GM19397 (cell line): ENCODE data around the gene GPR135.
"Not testable (repeated sequence)": the region's sequence is repeated elsewhere in the genome, so short reads cannot be mapped to it uniquely, and the experiment has no call there.

Experiments used
- ATAC-seq: cut with Tn5 transposase; IDR thresholded peaks from one replicate; pipeline ENCODE4 v1.9.1; 2021; ENCODE audit warnings: mild to moderate bottlenecking, moderate library complexity; ENCODE audit not compliant: unreplicated experiment

Gene GPR135

DNA sequence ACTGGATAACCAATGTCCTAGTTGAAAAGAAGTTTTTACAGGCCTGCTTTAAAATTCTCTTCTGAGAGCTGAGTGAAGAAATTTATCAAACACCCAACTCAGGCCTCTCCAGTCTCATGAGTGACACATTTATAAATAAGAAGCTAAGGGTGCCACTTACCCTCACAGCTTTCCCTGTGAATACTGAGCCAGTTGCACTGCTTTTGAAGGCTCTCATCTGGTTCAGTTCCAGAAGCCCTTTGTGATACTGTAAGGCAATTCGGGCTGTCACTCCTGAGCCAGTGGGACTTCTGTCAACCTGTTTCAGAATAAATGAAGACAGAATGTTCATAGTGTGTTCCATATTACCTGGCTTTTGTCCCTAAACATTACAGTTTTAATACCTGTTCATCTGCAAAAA lies 10.5 kb upstream of the GPR135 start:
- no peak for ATAC-seq

DNA sequence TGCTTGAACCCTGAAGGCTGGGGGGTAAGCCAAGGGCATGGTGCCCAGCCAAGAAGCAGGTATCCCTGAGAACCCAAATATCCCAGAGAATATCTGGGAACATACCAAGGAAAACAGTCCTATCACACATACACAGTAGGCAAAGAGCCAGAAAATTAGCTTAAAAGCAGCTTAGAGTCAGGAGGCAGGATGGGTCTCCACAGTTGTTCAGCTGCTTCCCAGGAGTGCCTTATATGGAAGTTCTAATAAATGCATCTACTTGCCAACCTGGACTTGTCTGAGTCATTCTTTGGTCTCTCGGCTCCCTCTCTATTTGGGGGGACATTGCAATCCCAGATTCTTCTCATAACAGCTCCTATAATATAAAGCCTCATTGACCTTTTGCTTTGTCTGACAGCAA lies 9.0 kb upstream of the GPR135 start:
- ATAC-seq: no peak

DNA sequence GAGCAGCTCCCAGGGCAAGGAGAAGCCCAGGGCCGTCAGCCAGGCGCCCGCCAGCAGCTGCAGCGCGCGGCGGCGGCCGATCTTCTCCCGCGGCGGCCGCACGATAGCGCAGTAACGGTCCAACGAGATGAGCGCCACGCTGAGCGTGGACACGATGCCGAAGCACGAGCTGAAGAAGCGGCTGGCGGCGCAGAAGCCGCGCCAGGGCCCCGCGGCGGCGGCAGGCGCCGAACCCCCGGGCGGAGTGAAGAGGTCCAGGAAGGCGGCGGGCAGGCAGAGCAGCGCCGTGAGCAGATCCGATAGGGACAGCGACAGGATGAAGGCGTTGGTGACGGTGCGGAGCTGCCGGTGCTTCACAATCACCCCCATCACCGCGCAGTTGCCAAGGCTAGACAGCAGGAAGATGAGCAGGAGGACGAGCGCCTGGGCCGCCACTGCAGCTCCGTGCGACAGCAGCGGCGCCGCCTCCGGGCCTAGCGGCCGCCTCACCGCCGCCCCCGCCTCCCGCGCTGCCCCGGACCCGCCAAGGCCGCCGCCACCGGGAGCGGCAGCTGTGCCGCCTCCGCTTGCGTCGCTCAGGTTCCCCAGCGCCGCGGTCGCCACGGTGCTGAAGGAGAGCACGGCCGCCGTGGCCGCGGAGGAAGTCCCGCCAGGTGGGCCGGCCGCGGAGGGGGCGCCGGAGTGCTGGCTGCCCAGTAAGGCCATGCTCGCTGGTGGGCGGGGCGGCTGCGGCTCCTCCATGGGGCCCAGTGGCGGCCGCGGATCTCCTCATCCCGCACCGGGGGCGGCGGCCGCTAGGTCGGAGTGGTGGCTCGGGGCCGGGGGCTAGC lies 479 bp downstream of the GPR135 start:
- ATAC-seq: peak; percentile 60

DNA sequence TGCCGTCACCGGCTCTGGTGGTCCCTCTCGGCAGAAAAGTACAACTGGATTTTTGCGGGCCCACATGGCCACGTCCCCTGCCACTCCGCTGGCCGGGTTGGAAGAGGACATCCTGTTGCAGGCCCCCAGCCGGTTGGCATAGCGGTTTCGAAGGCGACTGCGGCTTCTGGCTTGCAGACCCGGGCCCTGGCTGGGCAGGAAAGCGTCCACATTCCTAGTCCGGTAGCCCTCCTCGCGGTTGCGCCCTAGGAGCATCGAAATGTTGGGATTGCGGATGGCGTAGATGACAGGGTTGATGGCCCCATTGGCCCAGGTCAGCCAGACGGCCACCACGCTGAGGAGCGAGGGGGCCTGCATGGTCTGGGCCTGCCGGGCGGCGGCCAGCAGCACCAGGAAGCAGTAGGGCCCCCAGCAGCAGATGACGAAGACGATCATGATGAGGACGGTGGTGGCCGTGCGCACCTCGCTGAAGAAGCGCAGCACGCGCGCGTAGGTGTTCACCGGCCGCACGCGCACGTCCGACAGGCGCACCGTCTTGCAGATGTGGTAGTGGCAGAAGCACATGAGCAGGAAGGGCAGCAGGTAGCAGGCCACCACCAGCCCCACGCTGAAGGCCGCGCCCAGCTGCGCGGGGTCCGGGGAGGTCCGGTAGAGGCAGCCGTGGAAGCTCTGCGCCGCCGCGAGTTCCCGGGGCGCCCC lies 1.2 kb downstream of the GPR135 start:
- ATAC-seq: peak; percentile 34

DNA sequence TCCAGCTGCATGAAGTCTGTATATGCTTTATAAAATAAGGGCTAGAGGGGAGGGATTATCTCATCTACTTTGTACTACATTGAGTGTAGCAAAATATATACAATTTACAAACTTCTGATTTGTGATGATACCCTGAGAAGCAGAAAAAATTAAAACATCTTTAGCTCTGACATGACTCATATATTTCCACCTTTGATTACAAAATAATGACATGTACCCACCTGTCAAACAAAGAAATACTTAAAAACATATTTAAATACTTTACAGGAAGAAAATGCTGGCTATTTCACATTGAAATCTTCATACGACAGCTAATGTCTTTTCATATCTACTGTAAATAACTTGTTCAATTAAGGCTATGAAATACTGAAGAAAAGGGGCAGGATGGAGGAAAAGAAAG lies 3.3 kb downstream of the GPR135 start:
- ATAC-seq: no peak

DNA sequence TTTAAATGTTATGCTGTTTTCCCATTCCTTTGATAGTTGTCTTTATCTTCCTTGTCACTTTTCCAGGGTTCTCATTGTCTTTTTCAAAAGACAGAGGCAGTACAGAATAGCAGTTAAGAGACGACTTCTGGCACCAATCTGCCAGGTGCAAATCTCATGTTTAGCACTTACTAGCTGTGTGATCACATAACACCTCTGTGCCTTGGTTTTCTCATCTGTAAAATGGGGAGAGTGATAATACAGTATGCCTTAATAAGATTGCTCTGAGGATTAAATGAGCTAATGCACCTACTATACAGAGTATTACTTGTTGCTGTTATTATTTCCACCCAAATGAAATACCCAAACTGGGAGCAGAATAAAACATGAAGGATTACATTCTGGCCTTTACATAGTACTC lies 4.8 kb downstream of the GPR135 start:
- ATAC-seq: no peak

DNA sequence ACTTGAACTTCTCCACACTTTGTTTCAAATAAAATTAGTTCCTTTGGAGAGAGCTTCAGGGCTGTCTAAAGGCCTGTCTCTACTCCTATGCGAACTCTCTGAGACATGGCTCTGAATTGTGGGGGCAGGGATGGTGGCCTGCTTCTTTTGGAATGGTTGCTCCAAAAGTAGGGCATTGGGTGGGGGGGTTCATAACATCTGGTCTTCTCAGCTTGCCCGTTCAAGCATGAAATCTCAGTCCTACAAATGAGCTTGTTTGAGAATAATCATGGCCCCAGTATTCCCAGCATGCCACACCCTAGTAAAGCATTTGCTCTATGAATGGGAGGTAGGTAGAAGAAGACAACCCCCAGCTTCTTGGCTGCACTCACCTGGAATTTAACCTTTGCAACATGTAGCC lies 6.7 kb downstream of the GPR135 start:
- ATAC-seq: no peak

DNA sequence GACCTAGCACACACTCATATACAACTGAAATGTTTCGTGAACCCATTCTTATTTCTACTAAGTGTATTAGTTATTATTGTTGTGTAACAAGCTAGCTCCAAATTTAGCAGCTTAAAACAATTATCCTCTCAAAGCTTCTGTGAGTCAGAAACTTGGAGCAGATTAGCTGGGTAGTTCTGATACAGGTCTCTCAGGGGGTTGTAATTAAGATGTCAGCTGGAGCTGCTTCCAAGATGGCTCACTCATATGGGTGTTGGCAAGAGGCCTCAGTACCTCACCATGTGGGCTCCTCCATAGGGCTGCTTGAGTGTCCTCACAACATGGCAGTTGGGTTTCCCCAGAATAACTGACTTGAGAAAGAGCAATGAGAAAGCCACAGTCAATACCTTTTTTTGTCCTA lies 9.8 kb downstream of the GPR135 start:
- no peak for ATAC-seq

DNA sequence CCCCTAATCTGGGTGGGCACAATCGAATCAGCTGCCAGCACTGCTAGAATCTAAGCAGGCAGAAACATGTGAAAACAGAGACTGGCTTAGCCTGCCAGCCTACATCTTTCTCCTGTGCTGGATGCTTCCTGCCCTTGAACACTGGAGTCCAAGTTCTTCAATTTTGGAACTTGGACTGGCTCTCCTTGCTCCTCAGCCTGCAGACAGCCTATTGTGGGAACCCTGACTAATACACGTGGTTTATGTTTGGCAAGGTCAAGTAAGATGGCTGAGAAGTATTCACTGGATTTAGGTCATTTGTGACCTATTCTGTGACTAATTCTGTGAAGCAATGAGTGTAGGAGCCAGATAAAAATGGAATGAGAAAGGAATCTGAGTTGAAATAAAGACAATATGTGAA lies 11.0 kb downstream of the GPR135 start:
- no peak for ATAC-seq

DNA sequence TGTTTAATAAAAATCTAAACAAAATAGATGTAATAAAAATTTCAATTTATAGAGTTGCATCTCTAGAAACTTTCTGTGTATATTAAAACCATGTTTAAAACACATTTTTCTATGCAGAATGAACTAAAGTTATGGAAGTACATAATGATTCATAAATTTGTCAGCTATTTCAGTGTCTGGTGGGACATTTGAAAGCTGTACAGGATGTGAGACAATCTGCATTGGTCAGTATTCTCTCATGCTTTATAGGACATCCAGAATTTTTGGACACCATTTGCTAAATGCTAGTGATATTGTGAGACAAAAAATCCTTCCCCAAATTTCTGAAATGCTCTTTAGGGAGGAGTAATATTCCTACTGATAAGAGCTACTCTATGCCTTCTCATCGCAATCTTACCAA lies 13.3 kb downstream of the GPR135 start:
- ATAC-seq: no peak

DNA sequence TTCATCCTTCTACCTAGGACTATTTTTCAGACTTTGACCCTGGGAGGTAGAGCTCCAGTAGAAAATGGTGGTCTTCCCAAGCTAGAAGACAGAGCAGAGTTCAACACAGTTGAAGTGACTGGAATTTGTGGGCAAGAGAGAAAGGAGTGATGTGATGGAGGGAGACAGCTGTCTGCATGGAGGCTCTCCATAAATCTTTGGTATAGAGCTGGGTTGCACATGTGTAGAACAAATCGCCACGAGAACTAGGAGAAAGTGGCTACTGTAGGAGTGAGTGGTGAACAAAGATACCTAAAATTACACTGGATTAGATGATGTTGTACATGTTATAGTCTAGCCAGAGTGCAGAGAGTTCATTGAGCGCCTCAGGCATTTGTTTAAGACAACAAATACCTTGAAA lies 14.5 kb downstream of the GPR135 start:
- ATAC-seq: no peak

DNA sequence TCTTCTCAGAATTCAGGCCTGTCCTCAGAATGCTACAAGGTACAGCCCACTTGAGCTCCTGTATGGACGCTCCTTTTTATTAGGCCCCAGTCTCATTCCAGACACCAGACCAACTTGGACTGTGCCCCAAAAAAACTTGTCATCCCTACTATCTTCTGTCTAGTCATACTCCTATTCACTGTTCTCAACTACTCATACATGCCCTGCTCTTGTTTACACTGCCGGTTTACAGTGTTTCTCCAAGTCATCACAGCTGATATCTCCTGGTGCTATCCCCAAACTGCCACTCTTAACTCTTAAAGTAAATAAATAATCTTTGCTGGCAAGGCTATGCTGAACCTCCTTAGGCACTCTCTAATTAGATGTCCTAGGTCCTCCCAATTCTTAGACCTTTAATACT lies 16.5 kb downstream of the GPR135 start:
- not testable (repeated sequence) for ATAC-seq

DNA sequence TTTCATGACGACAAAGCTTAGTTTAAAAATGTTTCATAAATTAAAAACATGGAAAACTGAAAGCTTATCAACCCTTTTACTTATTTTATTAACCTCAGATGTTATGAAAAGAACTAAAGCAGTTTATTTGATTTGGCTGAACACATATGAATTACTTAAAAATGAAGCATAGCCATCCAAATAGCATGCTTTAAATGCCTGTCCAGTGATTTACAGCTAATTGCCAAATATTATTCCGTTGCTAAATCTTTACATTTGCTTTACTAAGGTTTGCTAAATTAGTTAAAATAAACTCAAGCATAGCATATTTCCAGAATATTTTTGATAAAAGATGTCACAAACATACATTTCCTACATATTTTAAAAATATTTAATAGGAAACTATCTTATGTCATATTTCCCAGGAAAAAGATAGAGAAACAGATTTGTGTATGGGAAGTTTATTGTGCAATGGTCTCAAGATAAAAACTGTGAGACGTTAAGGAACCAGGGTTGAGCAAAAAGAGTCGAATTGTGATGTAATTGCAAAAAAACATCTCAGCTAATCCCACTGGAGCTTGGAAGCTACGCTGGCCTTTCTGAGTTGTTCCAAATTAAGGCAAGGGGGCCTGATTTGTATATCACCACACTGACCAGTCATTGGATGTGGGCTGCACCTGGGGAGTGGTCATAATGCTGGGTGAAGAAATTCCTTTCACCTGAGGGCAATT lies 25.8 kb downstream of the GPR135 start:
- ATAC-seq: no peak

DNA sequence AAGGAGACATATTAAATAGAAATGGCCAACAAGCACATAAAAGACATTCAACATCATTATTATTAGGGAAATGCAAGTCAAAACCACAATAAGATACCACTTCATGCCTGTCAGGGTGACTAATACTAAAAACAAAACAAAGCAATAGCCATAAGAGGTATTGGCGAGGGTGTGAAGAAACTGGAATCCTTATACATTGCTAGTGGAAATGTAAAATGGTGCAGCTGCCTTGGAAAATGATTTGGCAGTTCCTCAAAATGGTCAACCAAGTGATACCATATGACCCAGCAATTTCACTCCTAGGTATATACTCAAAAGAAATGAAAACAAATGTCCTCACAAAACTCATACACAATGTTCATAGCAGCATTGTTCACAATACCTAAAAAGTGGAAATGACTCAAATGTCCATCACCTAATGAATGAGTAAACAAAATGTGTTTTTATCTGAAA lies 27.0 kb downstream of the GPR135 start:
- ATAC-seq: no peak

DNA sequence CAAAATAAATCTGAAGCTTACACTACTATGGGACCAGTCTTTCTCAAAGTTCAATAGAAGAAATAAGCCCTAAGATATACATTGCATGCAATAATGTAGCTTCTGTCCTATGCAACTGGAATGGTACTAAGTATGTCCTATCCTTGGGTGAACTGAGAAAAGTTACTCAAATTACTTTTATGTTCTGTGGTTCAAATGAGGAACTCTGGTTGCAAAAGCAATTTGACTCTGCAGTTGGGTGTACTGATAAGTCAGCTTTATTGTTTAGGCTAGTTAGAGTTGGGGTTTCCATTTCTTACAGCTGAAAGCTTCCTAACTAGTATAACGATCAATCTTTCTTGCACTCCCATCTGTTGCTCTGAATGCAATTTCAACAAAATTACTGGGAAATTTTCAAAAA lies 29.2 kb downstream of the GPR135 start:
- no peak for ATAC-seq

DNA sequence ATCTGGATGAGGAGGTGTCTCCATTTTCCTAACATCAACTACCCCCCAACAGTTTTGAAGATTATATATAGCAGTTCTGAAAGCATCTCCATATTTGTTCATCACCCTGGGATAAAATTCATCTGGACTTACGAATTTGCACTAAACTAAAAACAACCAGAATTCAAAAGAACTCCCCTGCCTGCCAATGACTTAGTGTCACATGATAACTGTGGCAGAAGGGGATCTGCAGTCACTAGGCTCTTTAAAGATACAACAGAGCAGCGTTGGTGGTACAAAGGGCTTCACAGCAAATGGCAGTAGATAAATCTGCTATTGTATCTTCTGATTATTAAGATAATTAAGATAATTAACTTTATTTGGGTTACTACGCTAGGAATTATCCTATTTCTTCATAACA lies 30.1 kb downstream of the GPR135 start:
- ATAC-seq: no peak

DNA sequence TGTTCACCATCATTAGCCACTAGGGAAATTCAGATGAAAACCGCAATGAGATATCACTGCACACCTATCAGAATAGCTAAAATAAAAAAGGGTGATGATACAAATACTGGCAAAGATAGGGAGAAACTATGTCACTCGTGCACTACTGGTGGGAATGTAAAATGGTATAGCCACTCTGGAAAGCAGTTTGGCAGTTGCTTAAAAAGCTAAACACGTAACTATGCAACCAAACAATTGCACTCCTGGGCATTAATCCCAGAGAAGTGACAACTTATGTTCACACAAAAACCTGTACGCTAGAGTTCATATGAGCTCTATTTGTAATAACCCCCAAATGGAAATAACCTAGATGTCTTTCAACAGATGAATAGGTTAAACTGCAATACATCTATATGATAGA lies 35.4 kb downstream of the GPR135 start:
- ATAC-seq: no peak

DNA sequence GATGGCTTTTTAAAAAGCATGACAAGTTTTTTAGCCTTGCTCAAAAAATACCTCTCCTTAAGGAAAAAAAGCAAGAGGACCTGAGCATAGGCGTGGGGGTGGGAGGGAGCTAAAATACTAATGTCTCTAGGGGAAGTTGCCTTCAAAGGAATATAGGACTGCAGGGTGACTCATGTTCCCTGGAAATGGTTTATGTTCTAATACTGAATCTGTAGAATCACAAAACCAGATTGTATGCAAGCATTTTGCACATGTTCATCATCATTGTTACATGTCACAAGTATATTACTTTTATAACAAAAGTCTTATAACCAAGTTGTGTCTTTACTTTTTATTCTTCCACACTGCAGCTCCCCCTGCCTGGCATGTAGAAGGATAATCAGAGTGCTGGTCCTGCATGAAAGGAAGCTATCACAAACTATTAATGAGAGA lies 36.6 kb downstream of the GPR135 start:
- ATAC-seq: no peak

DNA sequence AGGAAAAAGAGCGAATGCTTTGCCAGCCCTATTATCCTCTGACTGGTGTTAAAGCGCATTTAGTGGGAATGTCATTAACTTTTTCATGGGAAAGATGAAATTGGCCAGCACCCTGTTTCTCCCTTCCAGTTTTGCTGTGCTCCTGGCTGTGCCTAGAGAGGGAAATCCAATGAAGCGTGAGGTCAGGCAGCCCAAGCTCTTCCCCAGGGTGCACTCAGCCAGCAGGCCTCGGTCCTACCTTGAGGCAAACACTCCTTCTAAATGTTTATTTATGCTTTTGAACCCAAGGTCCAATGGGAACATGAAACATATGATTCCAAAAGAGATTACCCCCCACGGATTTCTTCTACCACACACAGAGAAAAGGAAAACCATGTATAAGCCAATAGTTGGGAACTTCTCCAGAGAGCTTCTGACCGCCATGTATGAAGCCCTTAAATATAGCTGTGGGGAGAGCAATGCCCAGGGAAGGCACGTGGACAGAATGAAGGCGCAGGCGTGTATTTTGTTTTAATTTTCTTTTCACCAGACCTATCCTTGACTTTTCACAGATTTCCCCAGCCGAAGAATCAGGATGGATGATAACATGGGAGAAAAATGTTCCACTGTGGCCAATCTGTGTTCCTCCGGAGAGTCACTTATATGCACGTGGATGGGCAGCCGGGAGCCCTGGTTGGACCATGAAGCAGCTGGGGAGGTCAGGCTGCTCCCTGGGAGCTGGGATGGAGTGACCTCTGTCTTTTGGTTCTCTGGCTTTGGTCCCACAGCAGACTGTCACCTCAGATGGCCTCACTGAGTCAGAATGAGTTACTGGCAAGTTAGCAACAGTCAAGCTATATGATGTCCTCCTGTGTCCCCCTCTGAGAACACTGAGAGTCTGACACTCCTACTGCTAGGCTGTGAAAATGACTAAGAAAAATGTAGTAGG lies 37.3 kb downstream of the GPR135 start:
- no peak for ATAC-seq

DNA sequence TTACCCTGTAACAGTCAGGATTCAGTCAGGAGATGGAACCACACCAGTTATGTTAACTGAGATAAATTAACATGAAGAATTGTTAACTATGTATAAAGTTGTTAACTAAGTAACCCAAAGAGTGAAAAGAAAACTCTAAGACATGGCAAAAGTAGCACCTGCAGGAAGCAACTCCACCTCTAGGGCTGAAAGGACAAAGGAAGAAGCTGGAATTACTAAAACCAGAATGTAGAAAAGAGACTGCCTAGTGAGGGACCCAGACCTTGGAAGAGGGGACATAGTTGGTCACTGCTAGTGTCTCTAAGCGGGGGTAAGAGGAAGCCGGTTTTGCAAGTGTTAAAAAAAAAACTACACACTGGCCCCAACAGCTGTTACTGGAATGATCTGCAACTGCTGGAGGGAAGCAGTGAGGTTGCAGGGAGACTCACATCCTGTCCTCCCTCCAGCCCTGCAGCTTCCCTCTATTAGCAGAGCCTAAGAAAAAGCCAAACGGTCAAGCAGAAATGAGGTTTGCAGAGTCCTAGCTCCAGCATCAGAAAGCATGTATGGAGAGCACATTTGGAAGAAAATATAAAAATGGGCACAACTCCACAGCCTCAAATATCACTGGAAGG lies 39.8 kb downstream of the GPR135 start:
- no peak for ATAC-seq
